Activated B cell treated with CpG ODN at 0.5 μM for 24 hours (primary cell): ENCODE data around the gene SPATC1L. TPM values are rescaled to one million over a fixed set of nuclear protein-coding genes. Genes with fewer than 3 reads are reported as not detected.

Experiments used
- ATAC-seq: fragments of 200-7000 bp; cut with Tn5 transposase; one replicate; pipeline ENCODE4 v1.10.0; 2021; ENCODE audit warnings: low read depth, mild to moderate bottlenecking, moderate library complexity
- CTCF ChIA-PET: fragments of 350-600 bp; sonication (Branson Sonifier 250); formaldehyde crosslinking; loops from one replicate; lab custom pipeline; 2021; ENCODE audit warnings: antibody characterized with exemption; lab: Charles Lee
- POLR2A ChIA-PET: fragments of 350-600 bp; sonication (Branson Sonifier 250); formaldehyde crosslinking; loops from one replicate; lab custom pipeline; 2021; ENCODE audit warnings: antibody characterized with exemption; lab: Charles Lee
- DNase-seq: peaks from one replicate; pipeline ENCODE4 v3.0.0; 2022
- H3K27ac Mint-ChIP-seq: one replicate; pipeline ENCODE4 v1.8.0; 2020; ENCODE audit warnings: mixed read lengths
- H3K27me3 Mint-ChIP-seq: one replicate; pipeline ENCODE4 v1.8.0; 2021; ENCODE audit warnings: mixed read lengths
- H3K36me3 Mint-ChIP-seq: one replicate; pipeline ENCODE4 v1.8.0; 2021; ENCODE audit warnings: low read depth, mixed read lengths
- H3K4me1 Mint-ChIP-seq: one replicate; pipeline ENCODE4 v1.8.0; 2021; ENCODE audit warnings: mixed read lengths
- H3K4me3 Mint-ChIP-seq: one replicate; pipeline ENCODE4 v1.8.0; 2020; ENCODE audit warnings: mild to moderate bottlenecking, mixed read lengths
- H3K9me3 Mint-ChIP-seq: one replicate; pipeline ENCODE4 v1.8.0; 2020; ENCODE audit warnings: mixed read lengths
- CTCF ChIP-seq: fragments of 200-600 bp; IDR thresholded peaks from one replicate; pipeline ENCODE4 v1.8.0; 2022; ENCODE audit warnings: antibody characterized with exemption, mild to moderate bottlenecking
- intact Hi-C: fragments of 100-400 bp; cut with micrococcal nuclease; formaldehyde crosslinking; loops from one replicate; pipeline ENCODE4 v1.15.1; 2024
- total RNA-seq: library from RNA; stranded (reverse); gene quantifications from 2 replicates; pipeline ENCODE4 v1.2.3, GENCODE V29; 2022

The SPATC1L gene
- total RNA-seq, 1 donor from 2014 or later = 7.5 TPM

- H3K27me3 Mint-ChIP-seq = no peaks in the 10 kb centered on the region
- no peaks in the 10 kb centered on the region for H3K9me3 Mint-ChIP-seq
- no peak overlapping the region for H3K4me3 Mint-ChIP-seq
- ATAC-seq (no peak), DNase-seq (no peak)
- H3K27ac Mint-ChIP-seq = no peak overlapping the region
- intact Hi-C loops = no loop called here
- ChIA-PET CTCF (no interaction called here), POLR2A (no interaction called here)
- H3K36me3 Mint-ChIP-seq = peaks cover 40% of the 10 kb centered on the region
- no peaks in the 10 kb centered on the region for H3K4me1 Mint-ChIP-seq
- no peak for TF ChIP-seq CTCF
Measured at GRCh38 chr21:46214478-46215340, 30.4 kb upstream of the SPATC1L start.

GRCh38 chr21:46213620-46214286 is 29.5 kb upstream of the SPATC1L start:
- Mint-ChIP-seq H3K27ac (no peak overlapping the region), H3K9me3 (no peaks in the 10 kb centered on the region), H3K4me3 (no peak overlapping the region), H3K27me3 (no peaks in the 10 kb centered on the region), H3K36me3 (peaks cover 42% of the 10 kb centered on the region), H3K4me1 (no peaks in the 10 kb centered on the region)
- no peak for TF ChIP-seq CTCF
- intact Hi-C loops = no loop called here
- ChIA-PET CTCF (no interaction called here), POLR2A (no interaction called here)
- DNase-seq (peak; percentile 5), ATAC-seq (no peak)

GRCh38 chr21:46212721-46213484 is 28.6 kb upstream of the SPATC1L start:
- DNase-seq (no peak), ATAC-seq (no peak)
- H3K4me3 Mint-ChIP-seq = no peak overlapping the region
- H3K27ac Mint-ChIP-seq = no peak overlapping the region
- POLR2A ChIA-PET = no interaction called here
- no peaks in the 10 kb centered on the region for H3K9me3 Mint-ChIP-seq
- H3K36me3 Mint-ChIP-seq = peaks cover 50% of the 10 kb centered on the region
- TF ChIP-seq CTCF = no peak
- no peaks in the 10 kb centered on the region for H3K27me3 Mint-ChIP-seq
- intact Hi-C loops = no loop called here
- CTCF ChIA-PET = no interaction called here
- H3K4me1 Mint-ChIP-seq = no peaks in the 10 kb centered on the region

GRCh38 chr21:46211786-46212720 is 27.8 kb upstream of the SPATC1L start:
- H3K4me3 Mint-ChIP-seq = no peak overlapping the region
- ChIA-PET CTCF (no interaction called here), POLR2A (no interaction called here)
- H3K36me3 Mint-ChIP-seq = peaks cover 54% of the 10 kb centered on the region
- H3K27me3 Mint-ChIP-seq = no peaks in the 10 kb centered on the region
- DNase-seq (peak; percentile 7), ATAC-seq (no peak)
- no peak for TF ChIP-seq CTCF
- H3K4me1 Mint-ChIP-seq = no peaks in the 10 kb centered on the region
- intact Hi-C loops = no loop called here
- H3K27ac Mint-ChIP-seq = no peak overlapping the region
- no peaks in the 10 kb centered on the region for H3K9me3 Mint-ChIP-seq
